SIG-M5 (cell line): ENCODE measurements around the gene CTNNA1.
"Not testable (repeated sequence)": the region's sequence is repeated elsewhere in the genome, so short reads cannot be mapped to it uniquely, and the experiment has no call there.

Source experiments
- DNase-seq: peaks from one replicate; lab custom pipeline; 2025; lab: John Stamatoyannopoulos, UW

CTNNA1 gene

DNA sequence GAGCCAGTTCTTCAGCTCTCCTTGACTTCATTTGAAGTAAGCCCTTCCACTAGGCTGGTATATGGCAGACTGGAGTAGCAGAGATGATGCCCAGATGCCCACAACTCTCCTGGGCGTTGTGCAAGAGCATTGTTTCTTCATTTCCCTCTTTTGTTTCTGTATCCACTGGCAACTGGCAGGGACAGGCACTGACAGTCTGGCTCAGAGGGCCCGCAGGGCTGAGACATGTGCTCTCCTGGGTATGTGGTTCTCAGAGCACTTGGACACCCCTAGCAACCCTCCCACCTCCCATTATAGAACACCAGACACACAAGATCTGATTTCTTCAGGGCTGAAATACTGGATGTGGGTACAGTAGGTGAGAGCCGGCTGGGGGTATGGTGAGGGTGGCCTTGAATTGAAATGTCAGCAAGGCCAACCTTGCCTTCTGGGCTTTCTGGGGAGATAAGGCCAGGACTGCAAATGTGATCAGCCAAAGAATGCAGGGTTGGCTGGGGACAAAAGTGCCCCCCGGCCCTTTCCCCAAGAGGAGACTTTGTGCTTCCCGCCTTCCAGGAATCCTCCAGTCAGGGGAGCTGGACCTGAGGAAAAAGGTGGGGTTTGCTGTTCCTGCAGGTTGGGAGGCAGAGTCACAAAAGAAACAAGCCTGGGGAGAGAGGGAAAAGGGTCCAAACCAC is 28.6 kb upstream of the CTNNA1 start:
- DNase-seq, result no peak

DNA sequence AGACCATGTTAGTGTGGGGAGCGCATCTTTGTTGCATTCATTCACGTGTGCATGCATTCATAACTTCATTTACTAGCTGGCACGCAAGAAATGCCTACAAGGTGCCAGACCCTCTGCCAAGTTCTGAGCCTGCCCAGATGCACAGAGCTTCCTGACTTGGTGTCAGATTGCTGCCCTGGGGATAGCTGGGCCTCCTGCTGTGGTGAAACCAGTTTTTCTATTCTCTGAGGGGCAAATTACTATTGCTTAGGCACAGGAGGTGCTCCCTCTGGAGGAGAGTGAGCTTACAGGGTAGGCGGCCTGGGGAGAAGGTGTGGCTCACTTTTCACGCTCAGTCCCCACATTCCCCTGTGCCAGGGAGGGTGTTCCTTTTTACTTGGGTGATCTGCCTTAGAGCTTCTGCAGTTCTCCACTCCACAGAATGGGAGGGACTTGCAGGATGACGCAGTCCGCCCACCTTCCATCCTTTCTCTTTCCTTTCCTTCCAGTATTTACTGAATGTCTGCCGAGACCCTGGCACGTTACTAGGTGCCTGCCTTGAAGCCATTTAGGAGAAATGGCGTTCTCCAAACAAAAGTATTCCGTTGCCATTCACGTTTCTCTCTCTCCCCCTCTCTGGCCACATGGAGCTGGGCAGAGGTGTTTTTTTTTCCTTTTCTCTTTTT is 27.9 kb upstream of the CTNNA1 start:
- no peak for DNase-seq

DNA sequence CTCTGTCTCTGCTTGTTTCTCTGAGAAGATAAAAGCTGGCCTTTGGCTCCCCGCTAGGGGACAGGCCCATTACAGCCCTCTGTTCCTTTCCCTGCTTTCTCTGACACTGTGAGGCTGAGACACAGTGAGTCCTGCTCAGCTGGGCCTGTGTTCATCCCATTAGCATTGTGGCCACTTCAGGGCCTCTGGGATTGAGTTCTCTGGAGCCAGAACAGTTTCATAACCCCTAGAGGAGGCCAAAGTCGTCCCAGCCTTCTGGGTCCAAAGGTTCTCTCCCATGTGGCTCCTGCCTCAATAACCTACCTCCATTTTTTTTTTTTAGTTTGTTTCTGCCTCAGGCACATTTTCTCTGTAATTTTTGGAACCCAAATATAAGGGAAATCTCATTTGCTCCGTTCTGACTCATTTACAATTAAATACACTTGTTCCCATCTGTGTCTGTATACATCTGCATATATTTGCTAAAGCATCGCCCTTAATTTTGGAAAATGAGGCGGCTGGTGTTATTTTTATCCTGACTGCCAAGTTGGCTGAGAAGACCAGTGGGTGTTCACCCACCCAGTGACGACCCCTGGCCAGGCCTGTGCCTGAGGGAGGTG is 27.3 kb upstream of the CTNNA1 start:
- no peak for DNase-seq

DNA sequence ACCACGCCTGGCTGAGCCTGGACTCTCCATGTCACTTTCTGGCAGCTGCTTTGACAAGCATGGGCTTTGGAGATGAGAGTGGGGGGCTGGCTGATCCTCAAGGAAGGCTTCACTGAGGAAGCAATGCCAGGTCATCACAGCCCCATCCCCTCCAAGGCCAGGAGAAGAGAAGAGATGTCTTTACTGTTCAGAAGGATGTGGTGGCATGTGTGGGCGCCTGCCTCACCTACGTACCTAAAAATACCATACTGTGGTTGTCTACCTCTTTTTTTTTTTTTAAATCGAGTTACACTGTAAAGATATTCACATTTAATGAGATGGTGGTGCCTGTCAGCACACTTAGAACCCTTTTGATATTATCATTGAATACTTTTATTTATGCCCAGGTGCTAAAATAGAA is 26.4 kb upstream of the CTNNA1 start:
- DNase-seq, result no peak

DNA sequence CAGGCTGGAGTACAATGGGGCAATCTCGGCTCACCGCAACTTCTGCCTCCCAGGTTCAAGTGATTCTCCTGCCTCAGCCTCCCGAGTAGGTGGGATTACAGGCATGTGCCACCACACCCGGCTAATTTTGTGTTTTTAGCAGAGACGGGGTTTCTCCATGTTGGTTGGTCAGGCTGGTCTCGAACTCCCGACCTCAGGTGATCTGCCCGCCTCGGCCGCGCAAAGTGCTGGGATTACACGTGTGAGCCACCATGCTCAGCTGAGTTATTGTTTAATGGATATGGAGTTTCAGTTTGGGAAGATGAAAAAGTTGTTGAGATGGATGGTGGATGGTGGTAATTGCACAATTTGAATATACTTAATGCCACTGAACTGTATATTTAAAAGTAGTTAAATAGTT is 22.7 kb upstream of the CTNNA1 start:
- not testable (repeated sequence) for DNase-seq

DNA sequence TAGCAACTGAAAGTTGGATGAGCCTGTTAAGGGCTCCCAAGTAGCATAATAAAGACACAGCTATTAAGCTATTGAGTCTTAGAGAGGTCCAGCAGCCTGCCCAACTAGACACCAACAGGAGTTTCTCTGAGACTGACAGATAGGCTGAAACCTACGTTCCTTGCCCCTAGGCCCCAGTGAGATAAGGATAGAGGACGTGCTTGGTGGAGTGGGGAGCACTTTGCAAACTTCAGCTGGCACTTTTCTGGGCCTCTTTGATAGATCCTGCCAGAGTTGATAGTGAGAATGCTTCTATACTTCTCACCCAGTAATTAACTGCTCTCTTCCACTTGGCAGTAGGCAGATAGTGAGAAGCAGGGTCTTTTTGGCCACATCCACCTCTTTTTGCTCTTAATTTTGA is 20.8 kb upstream of the CTNNA1 start:
- no peak for DNase-seq

DNA sequence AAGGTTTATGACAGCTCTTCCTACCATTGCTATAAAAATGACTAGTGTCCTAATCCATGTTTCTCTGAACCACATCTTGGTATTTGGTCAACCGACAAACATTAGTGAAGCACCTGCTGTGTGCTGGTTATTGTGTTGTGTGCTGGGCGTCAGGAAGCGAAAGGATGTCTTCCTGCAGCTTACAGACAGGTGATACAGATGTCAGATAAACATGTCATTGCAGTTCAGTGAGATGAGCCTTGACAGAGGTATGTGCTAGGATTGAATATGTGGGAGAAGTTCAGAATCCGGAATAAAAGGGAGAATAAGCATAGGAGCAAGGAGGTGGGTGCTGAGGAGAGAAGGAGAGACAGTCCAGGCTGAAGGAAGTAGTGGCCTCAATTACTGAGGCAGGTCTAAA is 20.3 kb upstream of the CTNNA1 start:
- no peak for DNase-seq

DNA sequence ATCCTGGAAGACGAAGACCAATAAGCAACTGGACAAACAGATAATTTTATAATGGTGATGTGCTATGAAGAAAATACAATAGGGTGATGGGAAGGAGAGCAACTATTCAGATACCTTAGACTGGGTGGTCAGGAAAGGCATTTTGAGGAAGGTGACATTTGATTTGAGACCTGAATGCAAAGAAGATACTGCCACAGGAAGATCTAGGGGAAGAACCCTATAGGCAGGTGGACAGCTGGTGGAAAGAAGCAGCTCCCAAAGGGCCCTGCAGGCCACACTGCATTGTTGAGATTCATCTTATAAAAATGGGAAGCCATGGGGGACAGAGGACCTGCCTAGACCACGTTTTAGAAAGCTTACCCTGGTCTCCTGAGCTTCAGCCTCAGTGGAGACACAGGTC is 19.7 kb upstream of the CTNNA1 start:
- no peak for DNase-seq

DNA sequence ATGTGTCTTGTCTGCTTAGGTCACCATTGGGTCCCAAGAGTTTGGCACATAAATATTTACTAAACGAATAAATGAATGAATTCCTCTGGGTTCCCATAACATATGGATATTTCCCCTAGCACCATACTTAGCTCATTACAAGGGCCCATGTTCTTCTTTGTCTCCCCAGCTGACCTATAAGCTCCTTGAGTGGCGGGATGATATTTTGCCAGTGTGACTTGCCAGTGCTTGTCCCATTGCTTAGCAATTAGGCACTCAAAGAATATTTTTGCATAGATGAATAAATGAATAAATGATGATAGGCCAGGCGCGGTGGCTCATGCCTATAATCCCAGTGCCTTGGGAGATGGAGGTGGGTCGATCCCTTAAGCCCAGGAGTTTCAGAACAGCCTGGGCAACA is 16.9 kb upstream of the CTNNA1 start:
- no peak for DNase-seq

DNA sequence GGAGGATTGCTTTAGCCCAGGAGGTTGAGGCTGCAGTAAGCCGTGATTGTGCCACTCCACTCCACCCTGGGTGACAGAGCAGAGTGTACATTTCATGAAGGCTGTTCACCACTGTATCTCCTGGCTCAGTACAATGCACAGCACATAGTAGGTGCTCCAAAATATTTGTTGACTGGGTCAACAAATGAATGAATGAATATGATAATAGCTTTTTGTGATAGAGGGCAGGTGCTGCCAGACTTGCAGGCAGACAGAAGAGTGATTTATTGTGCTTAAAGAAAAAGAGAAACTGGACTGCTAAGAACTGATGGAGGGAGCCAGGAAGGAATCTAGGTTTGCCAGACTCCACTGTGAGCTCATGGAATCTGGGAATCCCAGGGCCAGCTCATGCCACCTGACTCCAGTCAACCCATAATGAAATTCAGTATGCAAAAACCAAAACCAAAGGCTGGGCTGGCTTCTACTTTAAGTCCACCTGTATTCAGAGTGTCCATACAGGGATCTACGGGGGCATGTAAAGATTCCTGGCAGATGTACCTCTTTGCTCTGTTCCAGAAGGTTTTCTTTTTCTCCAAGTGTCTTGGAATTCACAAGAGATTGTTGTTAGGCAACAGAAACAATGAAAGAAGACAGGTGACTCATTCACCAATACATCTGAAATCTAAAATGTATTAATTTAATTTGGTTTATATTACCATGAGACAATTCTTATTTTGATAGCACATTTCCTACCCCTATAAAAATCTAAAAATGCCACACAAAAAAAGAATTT is 15.5 kb upstream of the CTNNA1 start:
- no peak for DNase-seq

DNA sequence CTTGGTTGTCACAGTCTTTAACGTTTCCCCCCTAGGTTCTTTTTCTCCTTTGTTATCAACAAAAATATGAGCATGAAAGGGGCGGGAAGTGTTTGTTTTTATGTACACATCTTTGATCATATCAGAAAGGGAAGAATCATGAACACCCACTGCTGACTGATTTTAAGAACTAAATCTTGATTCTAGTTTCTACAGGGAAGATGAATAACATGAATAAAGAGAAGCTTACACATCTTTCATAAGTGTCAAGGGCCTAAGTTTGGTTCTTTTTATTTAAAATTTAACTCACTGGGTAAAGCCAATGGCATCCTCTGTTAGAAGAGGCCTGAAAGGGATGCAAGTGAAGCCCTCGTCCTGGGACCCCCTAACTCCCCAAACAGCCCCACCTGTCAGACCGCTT is 14.8 kb upstream of the CTNNA1 start:
- DNase-seq, result no peak

DNA sequence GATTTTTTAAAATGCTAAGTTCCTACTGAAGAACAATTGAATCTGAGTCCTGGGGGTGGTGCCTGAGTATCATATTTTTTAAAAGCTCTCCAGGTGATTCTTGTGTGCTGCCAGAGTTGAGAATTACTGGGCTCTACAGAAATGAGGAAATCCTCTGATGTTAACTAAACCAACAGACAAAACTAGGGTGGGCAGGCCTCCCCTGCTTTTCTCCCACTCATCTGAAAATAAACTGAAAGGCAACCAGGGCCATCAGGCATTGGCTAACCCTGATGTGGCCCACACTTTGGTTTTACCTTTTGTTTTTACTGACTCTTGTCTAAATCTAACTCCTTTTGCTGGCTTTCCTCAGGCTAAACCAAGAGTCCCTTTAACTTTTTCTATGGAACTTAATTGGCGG is 13.3 kb upstream of the CTNNA1 start:
- DNase-seq, result no peak

DNA sequence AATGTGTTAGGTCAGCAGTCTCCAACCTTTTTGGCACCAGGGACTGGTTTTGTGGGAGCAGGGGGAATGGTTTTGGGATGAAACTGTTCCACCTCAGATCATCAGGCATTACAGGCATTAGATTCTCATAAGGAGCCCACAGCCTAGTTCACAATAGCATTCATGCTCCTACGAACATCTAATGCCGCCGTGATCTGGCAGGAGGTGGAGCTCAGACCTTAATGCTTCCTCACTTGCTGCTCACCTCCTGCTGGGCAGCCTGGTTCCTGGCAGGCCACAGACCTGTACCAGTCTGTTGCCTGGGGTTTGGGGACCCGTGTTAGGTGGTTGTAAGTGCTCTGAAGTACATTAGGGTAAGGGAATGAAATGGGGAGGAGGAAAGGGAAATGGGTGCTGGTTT is 9.7 kb upstream of the CTNNA1 start:
- DNase-seq, result no peak

DNA sequence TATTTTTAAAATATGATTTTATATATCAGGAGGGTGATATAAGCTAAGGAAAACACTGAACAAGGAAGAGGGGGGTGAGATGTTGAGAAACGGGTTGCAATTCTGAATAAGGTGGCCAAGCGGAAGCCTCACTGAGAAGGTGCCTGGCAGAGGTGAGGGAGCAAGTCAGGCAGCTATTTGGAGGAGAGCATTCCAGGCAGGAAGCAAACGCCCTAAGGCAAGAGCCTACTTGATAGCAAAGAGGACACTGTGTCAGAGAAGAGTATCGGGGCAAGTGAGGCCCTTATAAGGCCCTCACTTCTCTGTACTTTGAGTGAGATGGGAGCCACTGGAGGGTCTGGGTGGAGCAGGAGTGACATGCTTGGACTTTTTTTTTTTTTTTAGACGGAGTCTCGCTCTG is 8.0 kb upstream of the CTNNA1 start:
- no peak for DNase-seq

DNA sequence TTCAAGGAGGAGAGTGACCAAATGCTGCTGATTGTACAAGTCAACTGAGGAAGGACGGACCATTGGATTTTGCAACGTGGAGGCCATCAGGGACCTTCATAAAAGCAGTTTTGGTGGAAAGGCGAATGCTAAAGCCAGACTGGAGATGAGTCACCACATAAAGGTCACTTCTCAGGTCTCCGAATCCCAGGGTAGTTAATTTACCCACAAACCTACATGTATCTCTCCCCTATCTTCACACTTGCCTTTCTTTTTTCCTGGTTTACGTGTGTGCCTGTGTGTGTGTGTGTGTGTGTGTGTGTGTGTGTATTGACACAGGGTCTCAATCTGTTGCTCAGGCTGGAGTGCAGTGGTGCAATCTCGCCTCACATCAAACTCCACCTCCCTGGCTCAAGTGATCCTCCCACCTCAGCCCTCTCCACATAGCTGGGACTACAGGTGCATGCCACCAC is 4.6 kb upstream of the CTNNA1 start:
- no peak for DNase-seq

DNA sequence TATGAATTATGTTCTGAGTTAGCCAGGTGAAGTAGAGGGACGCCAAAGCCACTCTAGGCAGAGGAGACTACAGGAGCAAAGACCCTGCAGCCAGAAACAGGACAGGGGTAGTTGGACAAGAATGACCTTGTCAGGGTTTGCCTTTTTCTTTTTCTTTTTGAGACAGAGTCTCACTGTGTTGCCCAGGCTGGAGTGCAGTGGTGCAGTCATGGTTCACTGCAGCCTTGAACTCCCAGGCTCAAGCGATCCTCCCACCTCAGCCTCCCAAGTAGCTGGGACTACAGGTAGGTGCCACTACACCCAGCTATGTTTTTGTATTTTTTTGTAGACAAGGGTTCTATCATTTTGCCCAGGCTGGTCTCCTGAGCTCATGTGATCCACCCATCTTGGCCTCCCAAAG is 1.9 kb upstream of the CTNNA1 start:
- not testable (repeated sequence) for DNase-seq

DNA sequence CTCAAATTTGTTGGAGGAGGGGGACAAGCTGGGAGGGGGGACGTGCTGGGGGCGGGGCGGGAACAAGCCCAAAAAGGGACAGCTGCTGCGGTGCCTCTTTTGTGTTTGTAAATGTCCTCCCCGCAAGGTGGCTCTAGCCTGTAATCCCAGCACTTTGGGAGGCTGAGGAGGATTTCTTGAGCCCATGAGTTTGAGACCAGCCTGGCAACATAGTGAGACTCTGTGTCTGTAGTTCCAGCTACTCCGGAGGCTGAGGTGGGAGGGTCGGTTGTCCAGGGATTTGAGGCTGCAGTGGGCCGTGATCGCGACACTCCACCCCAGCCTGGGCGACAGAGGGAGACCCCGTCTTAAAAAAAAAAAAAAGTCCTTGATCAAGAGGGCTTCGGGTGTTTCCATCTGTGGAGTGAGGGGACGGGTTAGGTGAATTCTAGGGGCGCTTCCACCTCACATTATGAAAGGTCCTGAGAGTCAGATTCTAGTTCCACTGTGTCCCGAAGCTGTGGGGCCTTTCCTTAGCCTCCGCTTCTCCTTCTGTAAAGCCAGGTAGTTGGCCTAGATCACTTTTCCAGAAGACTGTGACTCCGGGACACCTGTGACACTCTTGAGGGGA is 779 bp upstream of the CTNNA1 start:
- no peak for DNase-seq

DNA sequence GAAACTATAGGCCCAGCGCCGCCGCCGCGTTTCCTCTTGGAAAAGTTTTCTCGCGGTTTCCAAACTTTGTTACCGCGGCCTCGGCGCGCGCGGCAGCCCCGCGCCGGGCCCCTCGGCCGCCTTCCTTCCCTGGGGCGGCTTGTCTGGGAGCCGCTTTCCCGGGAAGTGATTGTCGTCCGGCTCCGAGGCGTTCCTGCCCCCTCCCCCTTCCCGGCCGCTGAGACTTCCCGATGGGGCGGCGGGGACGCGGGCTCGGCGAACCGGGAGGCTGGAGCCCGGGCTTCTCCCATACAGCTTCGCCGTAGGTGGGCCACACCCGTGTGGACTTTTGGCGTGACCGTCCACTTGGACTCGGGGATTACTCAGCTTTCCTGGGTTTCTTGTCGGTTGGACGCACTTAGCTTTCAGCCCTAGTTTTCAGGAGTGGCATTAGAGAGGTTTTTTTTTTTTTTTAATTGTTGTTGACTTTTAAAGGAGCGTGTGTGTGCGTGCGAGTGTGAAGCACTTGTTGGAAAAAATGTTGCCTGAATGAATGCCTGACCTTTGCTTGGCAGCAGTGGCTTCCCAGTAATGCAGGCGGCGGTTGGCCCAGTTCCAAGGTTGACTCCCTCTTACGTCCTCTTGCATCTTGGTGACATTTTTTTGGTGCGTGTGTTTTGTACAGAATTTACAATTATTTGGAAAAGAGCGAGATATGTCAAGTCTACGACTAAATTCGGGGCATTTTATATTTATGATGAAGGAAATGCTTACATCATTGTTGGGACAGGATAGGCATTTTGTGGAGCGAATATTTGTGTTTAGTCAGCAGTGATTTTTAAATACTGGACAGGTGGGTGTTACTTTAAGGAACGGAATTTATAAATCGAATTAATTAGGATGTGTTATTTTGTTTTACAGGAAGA is 821 bp downstream of the CTNNA1 start:
- no peak for DNase-seq

DNA sequence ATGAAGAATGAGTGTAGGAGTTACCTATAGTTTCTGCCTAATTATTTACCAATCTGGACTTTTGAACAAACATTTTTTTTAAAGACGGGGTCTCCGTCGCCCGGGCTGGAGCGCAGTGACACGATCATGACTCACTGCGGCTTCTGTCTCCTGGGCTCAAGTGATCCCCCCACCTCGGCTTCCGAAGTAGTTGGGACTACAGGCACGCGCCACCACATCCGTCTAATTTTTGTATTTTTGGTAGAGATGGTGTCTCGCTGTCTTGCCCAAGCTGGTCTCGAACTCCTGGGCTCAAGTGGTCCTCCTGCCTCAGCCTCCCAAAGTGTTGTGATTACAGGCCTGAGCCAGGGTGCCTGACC is 1.5 kb downstream of the CTNNA1 start:
- DNase-seq, result no peak

DNA sequence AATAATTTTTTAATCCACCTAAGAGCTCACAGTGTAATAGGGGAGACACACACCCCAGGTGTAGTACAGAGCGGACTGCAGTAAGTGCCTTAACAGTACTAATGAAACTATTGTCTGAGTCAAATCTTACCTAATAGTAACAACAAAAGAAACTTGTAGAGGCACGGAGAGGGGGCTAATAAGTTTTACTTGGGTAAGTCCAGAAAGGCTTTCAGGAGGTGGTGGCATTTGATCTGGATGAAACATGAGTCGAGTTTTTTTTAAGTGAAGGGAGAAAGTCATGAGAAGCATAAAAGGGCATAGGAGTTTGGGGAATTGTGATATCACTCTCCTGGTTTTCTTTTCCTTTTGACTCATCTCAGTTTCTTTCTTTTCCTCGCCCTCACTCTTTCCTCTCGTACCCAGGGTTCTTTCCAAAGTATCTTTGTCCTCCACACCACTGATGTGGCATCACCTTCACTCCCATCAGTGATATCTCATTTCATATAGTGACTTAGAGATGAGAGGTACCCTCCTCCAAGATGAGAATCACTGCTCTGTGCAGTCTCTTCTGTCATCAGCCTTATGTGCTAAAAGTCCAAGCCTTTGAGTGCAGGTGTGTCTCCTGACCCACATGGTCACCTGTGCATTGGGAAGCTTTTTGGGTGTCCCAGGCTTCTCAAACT is 2.0 kb downstream of the CTNNA1 start:
- no peak for DNase-seq
